ENCODE data around the gene CLIC4.
"Not testable (repeated sequence)": the region's sequence is repeated elsewhere in the genome, so short reads cannot be mapped to it uniquely, and the experiment has no call there.

Gene CLIC4

DNA sequence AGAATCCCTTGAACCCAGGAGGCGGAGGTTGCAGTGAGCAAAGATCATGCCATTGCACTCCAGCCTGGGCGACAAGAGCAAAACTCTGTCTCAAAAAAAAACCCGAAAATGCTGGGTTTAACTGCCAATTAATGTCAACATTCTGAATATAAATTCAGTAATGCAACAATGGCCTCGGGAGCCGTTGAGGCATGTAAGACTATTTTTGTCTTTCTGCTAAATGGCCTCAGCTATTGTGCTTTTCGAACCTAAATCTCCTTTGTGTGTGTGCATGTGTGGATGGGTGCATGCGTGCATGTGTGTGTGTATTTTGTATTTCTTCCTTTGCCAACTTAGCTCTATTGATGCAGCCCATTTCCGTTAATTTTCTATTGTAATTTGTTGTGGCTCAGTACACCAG lies 31.6 kb downstream of the CLIC4 start:
- Histone ChIP-seq H3K4me2 (ENCODE audit: low read length) (no peak overlapping the region), H3K4me3 (ENCODE audit: low read length) (no peak overlapping the region), H4K20me1 (ENCODE audit: insufficient read depth, low read length) (peaks cover 28% of the 10 kb centered on the region), H3K79me2 (ENCODE audit: low read length) (peaks cover 58% of the 10 kb centered on the region), H2AFZ (ENCODE audit: low read depth, low read length) (no peak overlapping the region), H3K36me3 (replicated peaks; ENCODE audit: low read depth, low read length) (no peaks in the 10 kb centered on the region), H3K27ac (ENCODE audit: low read length) (no peak overlapping the region), H3K9ac (ENCODE audit: low read length) (no peak overlapping the region), H3K27me3 (ENCODE audit: low read depth, low read length) (no peaks in the 10 kb centered on the region), H3K4me1 (ENCODE audit: low read length) (no peaks in the 10 kb centered on the region), H3K9me3 (ENCODE audit: insufficient read depth, low read length) (no peaks in the 10 kb centered on the region)
- TF ChIP-seq EZH2phosphoT487 (IDR thresholded peaks at IDR 0.05; ENCODE audit: low read depth) (no peak), CTCF (IDR thresholded peaks at IDR 0.05; ENCODE audit: low read depth, low read length) (no peak)

DNA sequence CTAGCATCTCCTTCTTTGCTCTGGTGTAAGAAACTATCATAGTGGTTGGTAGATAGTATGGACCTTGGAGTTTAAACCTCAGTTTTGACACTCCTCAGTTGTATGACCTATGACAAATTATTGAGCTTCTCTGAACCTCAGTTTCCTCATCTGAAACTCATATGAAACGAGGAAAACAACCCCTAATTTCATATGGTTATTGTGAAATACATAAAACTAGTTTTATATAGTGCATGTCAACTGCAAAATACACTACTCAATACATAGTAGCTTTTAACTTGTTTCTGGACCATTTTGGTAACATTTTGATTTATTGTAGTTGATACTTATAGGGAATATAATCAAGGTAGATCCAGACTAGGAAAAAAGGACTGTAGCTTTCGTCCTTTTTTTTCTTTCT lies 32.9 kb downstream of the CLIC4 start:
- no peaks in the 10 kb centered on the region for H3K27me3 ChIP-seq (ENCODE audit: low read depth, low read length)
- no peaks in the 10 kb centered on the region for H3K4me1 ChIP-seq (ENCODE audit: low read length)
- H3K4me2 ChIP-seq (ENCODE audit: low read length) = no peak overlapping the region
- H3K4me3 ChIP-seq (ENCODE audit: low read length) = no peak overlapping the region
- TF ChIP-seq EZH2phosphoT487 (IDR thresholded peaks at IDR 0.05; ENCODE audit: low read depth) = no peak
- no peak for TF ChIP-seq CTCF (IDR thresholded peaks at IDR 0.05; ENCODE audit: low read depth, low read length)
- H2AFZ ChIP-seq (ENCODE audit: low read depth, low read length) = no peak overlapping the region
- H3K79me2 ChIP-seq (ENCODE audit: low read length) = peaks cover 54% of the 10 kb centered on the region
- H4K20me1 ChIP-seq (ENCODE audit: insufficient read depth, low read length) = peaks cover 32% of the 10 kb centered on the region
- H3K9ac ChIP-seq (ENCODE audit: low read length) = no peak overlapping the region
- H3K9me3 ChIP-seq (ENCODE audit: insufficient read depth, low read length) = no peaks in the 10 kb centered on the region
- no peak overlapping the region for H3K27ac ChIP-seq (ENCODE audit: low read length)
- H3K36me3 ChIP-seq (replicated peaks; ENCODE audit: low read depth, low read length) = no peaks in the 10 kb centered on the region

DNA sequence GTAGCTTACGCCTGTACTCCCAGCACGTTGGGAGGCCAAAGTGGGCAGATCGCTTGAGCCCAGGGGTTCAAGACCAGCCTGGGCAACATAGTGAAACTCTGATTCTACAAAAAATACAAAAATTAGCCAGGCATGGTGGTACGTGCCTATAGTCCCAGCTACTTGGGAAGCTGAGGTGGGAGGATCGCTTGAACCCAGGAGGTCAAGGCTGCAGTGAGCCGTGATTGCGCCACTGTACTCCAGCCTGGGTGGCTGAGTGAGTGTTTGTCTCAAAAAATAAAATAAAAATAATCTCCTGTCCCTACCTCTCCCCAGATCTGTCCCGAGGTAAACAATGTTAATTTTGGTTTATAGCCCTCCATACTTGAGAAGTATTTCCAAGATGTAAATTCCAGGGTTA lies 34.0 kb downstream of the CLIC4 start:
- not testable (repeated sequence) for H3K4me3 ChIP-seq (ENCODE audit: low read length); H3K4me1 ChIP-seq (ENCODE audit: low read length); H2AFZ ChIP-seq (ENCODE audit: low read depth, low read length); H3K36me3 ChIP-seq (replicated peaks; ENCODE audit: low read depth, low read length); H3K4me2 ChIP-seq (ENCODE audit: low read length); H3K9ac ChIP-seq (ENCODE audit: low read length); H3K9me3 ChIP-seq (ENCODE audit: insufficient read depth, low read length); H3K27ac ChIP-seq (ENCODE audit: low read length); H3K27me3 ChIP-seq (ENCODE audit: low read depth, low read length)
- peaks cover 51% of the 10 kb centered on the region for H3K79me2 ChIP-seq (ENCODE audit: low read length)
- peaks cover 33% of the 10 kb centered on the region for H4K20me1 ChIP-seq (ENCODE audit: insufficient read depth, low read length)

DNA sequence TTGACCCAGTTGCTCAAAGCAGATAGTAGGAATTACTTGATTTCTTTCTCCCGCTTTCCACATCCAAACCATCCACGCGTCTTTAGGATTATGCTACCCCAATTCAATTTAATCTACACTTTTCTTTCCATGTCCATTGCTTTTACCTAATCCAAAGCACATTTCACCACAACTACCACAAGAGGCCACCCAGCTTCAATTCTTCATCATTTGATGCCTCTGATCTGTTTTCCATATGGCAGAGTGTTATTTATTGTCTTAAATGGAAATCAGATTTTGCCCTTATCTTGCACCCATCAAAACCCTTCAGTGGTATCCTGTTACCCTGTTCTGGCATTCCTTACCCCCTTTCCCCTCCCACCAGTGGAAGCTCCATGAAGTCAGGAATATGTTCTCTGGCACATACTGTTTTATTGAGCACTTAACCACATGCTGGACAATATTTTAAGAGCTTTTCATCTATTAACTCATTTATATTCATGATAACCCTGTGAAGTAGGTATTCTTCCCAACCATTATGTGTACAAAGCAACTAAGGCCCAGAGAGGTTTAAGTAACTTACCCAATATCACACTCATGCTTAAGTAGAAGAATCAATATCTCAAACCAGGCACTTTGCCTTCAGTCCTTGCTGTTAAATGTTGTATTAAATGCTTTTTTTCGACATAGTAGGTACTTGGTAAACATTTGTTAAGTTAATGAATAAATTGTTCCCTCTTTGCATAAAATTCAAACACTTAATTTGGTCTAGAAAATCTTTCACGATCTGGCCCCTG lies 34.6 kb downstream of the CLIC4 start:
- Histone ChIP-seq H4K20me1 (ENCODE audit: insufficient read depth, low read length) (peaks cover 36% of the 10 kb centered on the region), H3K4me1 (ENCODE audit: low read length) (no peaks in the 10 kb centered on the region), H3K4me3 (ENCODE audit: low read length) (no peak overlapping the region), H3K27ac (ENCODE audit: low read length) (no peak overlapping the region), H3K4me2 (ENCODE audit: low read length) (no peak overlapping the region), H3K79me2 (ENCODE audit: low read length) (peaks cover 49% of the 10 kb centered on the region), H3K36me3 (replicated peaks; ENCODE audit: low read depth, low read length) (no peaks in the 10 kb centered on the region), H2AFZ (ENCODE audit: low read depth, low read length) (no peak overlapping the region), H3K9me3 (ENCODE audit: insufficient read depth, low read length) (no peaks in the 10 kb centered on the region), H3K27me3 (ENCODE audit: low read depth, low read length) (no peaks in the 10 kb centered on the region), H3K9ac (ENCODE audit: low read length) (no peak overlapping the region)
- TF ChIP-seq CTCF (IDR thresholded peaks at IDR 0.05; ENCODE audit: low read depth, low read length) (no peak), EZH2phosphoT487 (IDR thresholded peaks at IDR 0.05; ENCODE audit: low read depth) (no peak)

GRCh38 chr1:24780626-24781025 lies 35.4 kb downstream of the CLIC4 start:
- H3K4me3 ChIP-seq (ENCODE audit: low read length); H3K9ac ChIP-seq (ENCODE audit: low read length); H2AFZ ChIP-seq (ENCODE audit: low read depth, low read length); H3K9me3 ChIP-seq (ENCODE audit: insufficient read depth, low read length); H3K4me2 ChIP-seq (ENCODE audit: low read length); H3K4me1 ChIP-seq (ENCODE audit: low read length); H3K36me3 ChIP-seq (replicated peaks; ENCODE audit: low read depth, low read length); H3K27ac ChIP-seq (ENCODE audit: low read length); H3K27me3 ChIP-seq (ENCODE audit: low read depth, low read length): not testable (repeated sequence)
- peaks cover 36% of the 10 kb centered on the region for H4K20me1 ChIP-seq (ENCODE audit: insufficient read depth, low read length)
- peaks cover 52% of the 10 kb centered on the region for H3K79me2 ChIP-seq (ENCODE audit: low read length)

Data from OCI-LY3 (cell line).